ENCODE results near the gene HIPK2. TPM values are rescaled to one million over a fixed set of nuclear protein-coding genes. Genes with fewer than 3 reads are reported as not detected.

The HIPK2 gene
- total RNA-seq, 1 donor from 2014 or later = 5.7 TPM

- Histone ChIP-seq H3K9me3 (ENCODE audit: control insufficient read depth in 3 of 3, low read length in 3 of 3) (no peaks in the 10 kb centered on the region), H3K36me3 (ENCODE audit: control insufficient read depth in 3 of 3, insufficient read depth in 3 of 3, low read length in 3 of 3) (peaks cover 20 to 31% (median 28%) of the 10 kb centered on the region in 3 donors), H3K27ac (ENCODE audit: low read depth, low read length) (no peak overlapping the region), H3K4me3 (ENCODE audit: low read length in 3 of 3) (no peak overlapping the region), H3K27me3 (ENCODE audit: control insufficient read depth in 3 of 3, insufficient read depth in 3 of 3, low read length in 3 of 3) (no peaks in the 10 kb centered on the region), H3K9ac (ENCODE audit: low read depth in 1 of 3, low read length in 3 of 3) (no peak overlapping the region), H3K4me1 (ENCODE audit: control insufficient read depth in 3 of 3, insufficient read depth in 3 of 3, low read length in 3 of 3) (peaks cover 28 to 44% (median 40%) of the 10 kb centered on the region in 3 donors)
Observed at GRCh38 chr7:139713061-139713460, 64.7 kb downstream of the HIPK2 start.

- H3K4me1 ChIP-seq (ENCODE audit: control insufficient read depth in 3 of 3, insufficient read depth in 3 of 3, low read length in 3 of 3) = peaks cover 28 to 52% (median 43%) of the 10 kb centered on the region in 3 donors
- H3K27me3 ChIP-seq (ENCODE audit: control insufficient read depth in 3 of 3, insufficient read depth in 3 of 3, low read length in 3 of 3) = no peaks in the 10 kb centered on the region
- no peak overlapping the region for H3K9ac ChIP-seq (ENCODE audit: low read depth in 1 of 3, low read length in 3 of 3)
- no peaks in the 10 kb centered on the region for H3K9me3 ChIP-seq (ENCODE audit: control insufficient read depth in 3 of 3, low read length in 3 of 3)
- no peak overlapping the region for H3K27ac ChIP-seq (ENCODE audit: low read depth, low read length)
- H3K4me3 ChIP-seq (ENCODE audit: low read length in 3 of 3) = no peak overlapping the region
- H3K36me3 ChIP-seq (ENCODE audit: control insufficient read depth in 3 of 3, insufficient read depth in 3 of 3, low read length in 3 of 3) = peaks cover 20 to 33% (median 31%) of the 10 kb centered on the region in 3 donors
Observed at GRCh38 chr7:139711991-139712743, 65.6 kb downstream of the HIPK2 start.

- H3K36me3 ChIP-seq (ENCODE audit: control insufficient read depth in 3 of 3, insufficient read depth in 3 of 3, low read length in 3 of 3) = peaks cover 4 to 18% (median 14%) of the 10 kb centered on the region in 3 donors
- no peaks in the 10 kb centered on the region for H3K9me3 ChIP-seq (ENCODE audit: control insufficient read depth in 3 of 3, low read length in 3 of 3)
- H3K27ac ChIP-seq (ENCODE audit: low read depth, low read length) = no peak overlapping the region
Observed at GRCh38 chr7:139710036-139710435, 67.8 kb downstream of the HIPK2 start.

GRCh38 chr7:139709485-139709884 lies 68.3 kb downstream of the HIPK2 start:
- Histone ChIP-seq H3K4me3 (ENCODE audit: low read length in 3 of 3) (no peak overlapping the region), H3K27ac (ENCODE audit: low read depth, low read length) (no peak overlapping the region)

More at GRCh38 chr7:139710036-139710435, 67.8 kb downstream of the HIPK2 start:
- Histone ChIP-seq H3K27me3 (ENCODE audit: control insufficient read depth in 3 of 3, insufficient read depth in 3 of 3, low read length in 3 of 3) (no peaks in the 10 kb centered on the region), H3K4me3 (ENCODE audit: low read length in 3 of 3) (no peak overlapping the region), H3K4me1 (ENCODE audit: control insufficient read depth in 3 of 3, insufficient read depth in 3 of 3, low read length in 3 of 3) (peaks cover 33 to 68% (median 54%) of the 10 kb centered on the region in 3 donors), H3K9ac (ENCODE audit: low read depth in 1 of 3, low read length in 3 of 3) (no peak overlapping the region)

GRCh38 chr7:139708541-139708940 lies 69.3 kb downstream of the HIPK2 start:
- H3K9ac ChIP-seq (ENCODE audit: low read depth in 1 of 3, low read length in 3 of 3) = peak overlapping the region in 1 of 3 donors; percentile 16
- H3K9me3 ChIP-seq (ENCODE audit: control insufficient read depth in 3 of 3, low read length in 3 of 3) = no peaks in the 10 kb centered on the region
- H3K27me3 ChIP-seq (ENCODE audit: control insufficient read depth in 3 of 3, insufficient read depth in 3 of 3, low read length in 3 of 3) = no peaks in the 10 kb centered on the region
- no peak overlapping the region for H3K27ac ChIP-seq (ENCODE audit: low read depth, low read length)
- no peak overlapping the region for H3K4me3 ChIP-seq (ENCODE audit: low read length in 3 of 3)
- H3K36me3 ChIP-seq (ENCODE audit: control insufficient read depth in 3 of 3, insufficient read depth in 3 of 3, low read length in 3 of 3) = peaks cover 0 to 10% (median 4%) of the 10 kb centered on the region in 3 donors
- H3K4me1 ChIP-seq (ENCODE audit: control insufficient read depth in 3 of 3, insufficient read depth in 3 of 3, low read length in 3 of 3) = peaks cover 29 to 75% (median 56%) of the 10 kb centered on the region in 3 donors

More at GRCh38 chr7:139709485-139709884, 68.3 kb downstream of the HIPK2 start:
- Histone ChIP-seq H3K4me1 (ENCODE audit: control insufficient read depth in 3 of 3, insufficient read depth in 3 of 3, low read length in 3 of 3) (peaks cover 33 to 74% (median 54%) of the 10 kb centered on the region in 3 donors), H3K9ac (ENCODE audit: low read depth in 1 of 3, low read length in 3 of 3) (no peak overlapping the region), H3K27me3 (ENCODE audit: control insufficient read depth in 3 of 3, insufficient read depth in 3 of 3, low read length in 3 of 3) (no peaks in the 10 kb centered on the region), H3K9me3 (ENCODE audit: control insufficient read depth in 3 of 3, low read length in 3 of 3) (no peaks in the 10 kb centered on the region), H3K36me3 (ENCODE audit: control insufficient read depth in 3 of 3, insufficient read depth in 3 of 3, low read length in 3 of 3) (peaks cover 0 to 14% (median 13%) of the 10 kb centered on the region in 3 donors)

- Histone ChIP-seq H3K27me3 (ENCODE audit: control insufficient read depth in 3 of 3, insufficient read depth in 3 of 3, low read length in 3 of 3) (no peaks in the 10 kb centered on the region), H3K9me3 (ENCODE audit: control insufficient read depth in 3 of 3, low read length in 3 of 3) (no peaks in the 10 kb centered on the region), H3K36me3 (ENCODE audit: control insufficient read depth in 3 of 3, insufficient read depth in 3 of 3, low read length in 3 of 3) (peaks cover 0 to 10% (median 4%) of the 10 kb centered on the region in 3 donors), H3K4me3 (ENCODE audit: low read length in 3 of 3) (no peak overlapping the region), H3K27ac (ENCODE audit: low read depth, low read length) (no peak overlapping the region), H3K9ac (ENCODE audit: low read depth in 1 of 3, low read length in 3 of 3) (peak overlapping the region in 2 of 3 donors; percentile 3 to 50), H3K4me1 (ENCODE audit: control insufficient read depth in 3 of 3, insufficient read depth in 3 of 3, low read length in 3 of 3) (peaks cover 40 to 78% (median 61%) of the 10 kb centered on the region in 3 donors)
Observed at GRCh38 chr7:139706837-139707236, 71.0 kb downstream of the HIPK2 start.

GRCh38 chr7:139704308-139704879 lies 73.4 kb downstream of the HIPK2 start:
- H3K4me1 ChIP-seq (ENCODE audit: control insufficient read depth in 3 of 3, insufficient read depth in 3 of 3, low read length in 3 of 3) = peaks cover 33 to 86% (median 74%) of the 10 kb centered on the region in 3 donors
- no peak overlapping the region for H3K27ac ChIP-seq (ENCODE audit: low read depth, low read length)
- peaks cover 0 to 9% (median 4%) of the 10 kb centered on the region in 3 donors for H3K36me3 ChIP-seq (ENCODE audit: control insufficient read depth in 3 of 3, insufficient read depth in 3 of 3, low read length in 3 of 3)
- H3K4me3 ChIP-seq (ENCODE audit: low read length in 3 of 3) = no peak overlapping the region
- H3K27me3 ChIP-seq (ENCODE audit: control insufficient read depth in 3 of 3, insufficient read depth in 3 of 3, low read length in 3 of 3) = no peaks in the 10 kb centered on the region
- H3K9me3 ChIP-seq (ENCODE audit: control insufficient read depth in 3 of 3, low read length in 3 of 3) = no peaks in the 10 kb centered on the region
- no peak overlapping the region for H3K9ac ChIP-seq (ENCODE audit: low read depth in 1 of 3, low read length in 3 of 3)

GRCh38 chr7:139703487-139704307 lies 74.1 kb downstream of the HIPK2 start:
- H3K9ac ChIP-seq (ENCODE audit: low read depth in 1 of 3, low read length in 3 of 3) = no peak overlapping the region
- H3K9me3 ChIP-seq (ENCODE audit: control insufficient read depth in 3 of 3, low read length in 3 of 3) = no peaks in the 10 kb centered on the region
- H3K36me3 ChIP-seq (ENCODE audit: control insufficient read depth in 3 of 3, insufficient read depth in 3 of 3, low read length in 3 of 3) = peaks cover 0 to 9% (median 4%) of the 10 kb centered on the region in 3 donors
- H3K27me3 ChIP-seq (ENCODE audit: control insufficient read depth in 3 of 3, insufficient read depth in 3 of 3, low read length in 3 of 3) = no peaks in the 10 kb centered on the region
- H3K4me1 ChIP-seq (ENCODE audit: control insufficient read depth in 3 of 3, insufficient read depth in 3 of 3, low read length in 3 of 3) = peaks cover 30 to 83% (median 70%) of the 10 kb centered on the region in 3 donors
- H3K4me3 ChIP-seq (ENCODE audit: low read length in 3 of 3) = no peak overlapping the region
- H3K27ac ChIP-seq (ENCODE audit: low read depth, low read length) = peak overlapping the region; percentile 64

- no peaks in the 10 kb centered on the region for H3K9me3 ChIP-seq (ENCODE audit: control insufficient read depth in 3 of 3, low read length in 3 of 3)
- H3K9ac ChIP-seq (ENCODE audit: low read depth in 1 of 3, low read length in 3 of 3) = peak overlapping the region in 1 of 3 donors; percentile 57
- no peaks in the 10 kb centered on the region for H3K27me3 ChIP-seq (ENCODE audit: control insufficient read depth in 3 of 3, insufficient read depth in 3 of 3, low read length in 3 of 3)
- peak overlapping the region; percentile 64 for H3K27ac ChIP-seq (ENCODE audit: low read depth, low read length)
- H3K4me3 ChIP-seq (ENCODE audit: low read length in 3 of 3) = no peak overlapping the region
- peaks cover 25 to 76% (median 65%) of the 10 kb centered on the region in 3 donors for H3K4me1 ChIP-seq (ENCODE audit: control insufficient read depth in 3 of 3, insufficient read depth in 3 of 3, low read length in 3 of 3)
- peaks cover 0 to 9% (median 4%) of the 10 kb centered on the region in 3 donors for H3K36me3 ChIP-seq (ENCODE audit: control insufficient read depth in 3 of 3, insufficient read depth in 3 of 3, low read length in 3 of 3)
Observed at GRCh38 chr7:139702811-139703486, 74.8 kb downstream of the HIPK2 start.

Data from skeletal muscle tissue (tissue), 4 donors.